Measurements from ENCODE around the gene C3orf18.
"Not testable (repeated sequence)": the region's sequence is repeated elsewhere in the genome, so short reads cannot be mapped to it uniquely, and the experiment has no call there.

GRCh38 chr3:50512908-50513307, 54.6 kb downstream of the C3orf18 start:
- not testable (repeated sequence) for TF ChIP-seq YY1 (IDR thresholded peaks at IDR 0.05; ENCODE audit: insufficient read depth, insufficient read length); ZNF274 (IDR thresholded peaks at IDR 0.05; ENCODE audit: low read depth, low read length)

All from NT2/D1 (cell line).